AG09309 (cell line): Measurements from ENCODE around the gene LMO7.
A peak's percentile ranks its signal among the peaks of the same experiment; 100 is the strongest.

Experiments used
- DNase-seq: peaks from one replicate; pipeline ENCODE4 v3.0.0-alpha.2; 2010; ENCODE audit warnings: low read depth
- H3K4me3 ChIP-seq: 2 replicates; pipeline ENCODE4 v1.5.1; 2011; ENCODE audit warnings: mild to moderate bottlenecking, low read depth, low read length, moderate library complexity; ENCODE audit not compliant: control insufficient read depth
- CTCF ChIP-seq: IDR thresholded peaks from 2 replicates; pipeline ENCODE4 v1.5.1; 2011; ENCODE audit warnings: mild to moderate bottlenecking, low read depth, low read length, inconsistent platforms; ENCODE audit not compliant: insufficient read depth, control insufficient read depth; ENCODE audit errors: missing control alignments

The LMO7 gene

DNA sequence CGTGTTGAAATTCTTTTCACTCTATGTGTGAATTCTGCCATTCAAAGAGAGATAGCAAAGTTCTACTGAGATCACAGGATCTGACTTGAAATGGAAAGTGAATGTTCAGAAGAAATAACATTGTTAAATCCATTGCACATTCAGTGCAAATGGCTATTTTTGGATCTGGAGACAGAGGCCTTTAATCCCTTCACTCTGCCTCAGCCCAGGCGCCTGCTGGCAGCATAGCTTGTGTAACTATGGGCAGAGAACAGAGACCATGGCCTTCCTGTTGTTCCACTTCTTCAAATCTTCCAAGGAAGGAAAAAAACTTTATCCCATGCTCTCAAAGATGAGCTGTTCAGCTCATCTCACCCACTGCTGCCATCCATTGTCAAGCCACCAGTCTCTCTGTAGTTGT lies 265.4 kb downstream of the LMO7 start:
- no peak for DNase-seq

DNA sequence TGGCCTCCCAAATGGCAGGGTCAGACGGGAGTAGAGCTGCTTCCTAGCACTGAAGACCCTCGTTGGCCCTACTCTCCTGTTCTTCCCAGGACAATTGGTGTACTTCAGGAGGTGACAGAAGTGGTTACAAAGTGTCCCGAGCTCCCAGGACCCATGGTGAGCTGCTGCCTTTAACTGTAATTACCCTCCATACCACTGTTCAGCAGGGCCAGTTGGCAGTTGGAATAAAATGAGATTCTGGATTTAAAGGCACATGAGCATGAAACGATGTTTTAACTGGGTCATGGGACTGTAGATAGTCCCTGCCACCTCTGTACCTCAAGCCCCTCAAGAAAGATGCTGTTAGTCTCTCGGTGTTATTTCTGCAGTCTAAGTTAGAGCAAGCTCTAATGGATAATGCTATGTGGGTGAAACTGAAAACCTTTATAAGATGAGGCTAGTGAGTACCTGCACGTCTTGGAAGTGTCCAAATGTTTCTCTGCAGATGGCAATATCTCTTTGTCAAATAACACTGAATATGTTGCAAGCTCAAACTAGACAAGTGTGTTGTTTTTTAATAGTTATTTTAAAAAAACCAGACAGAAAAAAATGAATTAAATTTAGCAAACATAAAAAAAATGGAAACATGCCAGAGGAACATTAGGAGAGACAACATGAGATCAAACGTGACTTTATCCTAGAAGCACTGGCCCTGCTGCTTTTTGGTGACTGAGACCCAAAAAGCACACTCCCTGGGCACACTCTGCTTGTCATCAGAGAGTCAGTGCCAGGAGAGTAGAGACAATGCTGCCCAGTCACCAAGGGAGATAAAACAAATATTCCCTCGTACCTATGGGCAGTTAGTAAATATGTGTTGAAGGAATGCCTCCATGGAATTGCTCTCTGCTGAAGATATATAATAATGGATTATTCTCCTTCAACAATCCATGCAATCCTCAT lies 266.3 kb downstream of the LMO7 start:
- DNase-seq = no peak
- no peak for TF ChIP-seq CTCF
- no peak overlapping the region for H3K4me3 ChIP-seq

More for the DNA sequence above, 265.4 kb downstream of the LMO7 start:
- no peak overlapping the region for H3K4me3 ChIP-seq
- no peak for TF ChIP-seq CTCF

GRCh38 chr13:75904012-75904411 lies 267.9 kb downstream of the LMO7 start:
- H3K4me3 ChIP-seq = no peak overlapping the region
- TF ChIP-seq CTCF = no peak
- DNase-seq = no peak

DNA sequence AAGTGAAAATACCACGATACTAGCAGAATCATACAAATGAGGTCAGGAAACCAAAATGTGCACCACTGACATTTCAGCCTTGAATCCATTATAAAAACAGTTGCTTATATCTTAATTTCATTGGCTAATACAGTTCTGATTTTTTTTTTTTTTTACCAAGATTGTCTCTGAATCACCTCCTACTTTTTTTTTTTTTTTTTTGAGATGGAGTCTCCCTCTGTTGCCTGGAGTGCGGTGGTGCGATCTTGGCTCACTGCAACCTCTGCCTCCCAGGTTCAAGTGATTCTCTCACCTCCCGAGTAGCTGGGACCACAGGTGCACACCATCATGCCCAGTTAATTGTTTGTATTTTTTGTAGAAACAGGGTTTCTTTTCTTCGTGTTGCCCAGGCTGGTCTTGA lies 270.2 kb downstream of the LMO7 start:
- peak; percentile 4 for TF ChIP-seq CTCF
- no peak for DNase-seq
- no peak overlapping the region for H3K4me3 ChIP-seq

GRCh38 chr13:75907044-75907443 lies 270.9 kb downstream of the LMO7 start:
- H3K4me3 ChIP-seq = no peak overlapping the region
- no peak for DNase-seq
- no peak for TF ChIP-seq CTCF

- no peak for TF ChIP-seq CTCF
- no peak for DNase-seq
- no peak overlapping the region for H3K4me3 ChIP-seq
Measured at GRCh38 chr13:75908141-75908540, 272.0 kb downstream of the LMO7 start.
